Femur (tissue), 1 donor: Measurements from ENCODE around the gene CYP2J2.
"Not testable (repeated sequence)": the region's sequence is repeated elsewhere in the genome, so short reads cannot be mapped to it uniquely, and the experiment has no call there.

Experiments
- DNase-seq: peaks from one replicate; pipeline ENCODE4 v3.0.0-alpha.2; 2017

The CYP2J2 gene

GRCh38 chr1:59857679-59858354 lies 68.8 kb downstream of the CYP2J2 start:
- DNase-seq = no peak

GRCh38 chr1:59856725-59857338 lies 69.7 kb downstream of the CYP2J2 start:
- no peak for DNase-seq

GRCh38 chr1:59855297-59855696 lies 71.3 kb downstream of the CYP2J2 start:
- DNase-seq = not testable (repeated sequence)

GRCh38 chr1:59852117-59852516 lies 74.5 kb downstream of the CYP2J2 start:
- DNase-seq = no peak

- DNase-seq = no peak
These were observed 79.7 kb downstream of the CYP2J2 start for GRCh38 chr1:59846895-59847282.

GRCh38 chr1:59846209-59846894 lies 80.2 kb downstream of the CYP2J2 start:
- DNase-seq = no peak

- DNase-seq = no peak
These were observed 81.5 kb downstream of the CYP2J2 start for GRCh38 chr1:59845091-59845490.
